HepG2 (cell line): ENCODE results near the gene NLRP6. TPM values are rescaled to one million over a fixed set of nuclear protein-coding genes. Genes with fewer than 3 reads are reported as not detected.

Experiments
- BCL6 ChIP-seq: IDR thresholded peaks from 2 replicates; pipeline ENCODE4 v1.6.1; 2016; ENCODE audit warnings: missing genetic modification reagents, missing compliant biosample characterization
- CBFB ChIP-seq: sonication (generic); formaldehyde crosslinking; IDR thresholded peaks from 2 replicates; pipeline ENCODE4 v1.4.0; 2020; ENCODE audit warnings: missing genetic modification reagents
- EZH2 ChIP-seq: conservative IDR thresholded peaks from 2 replicates; pipeline ENCODE4 v1.6.1; 2012; ENCODE audit warnings: mild to moderate bottlenecking, low read depth, low read length, moderate library complexity
- NFRKB ChIP-seq: fragments of 450-650 bp; IDR thresholded peaks from 2 replicates; pipeline ENCODE4 v1.6.1; 2017
- POLR2A ChIP-seq, 2 experiments: IDR thresholded peaks; 2 replicates each; pipeline ENCODE4 v1.6.1; 2011; ENCODE audit warnings: low read depth in 2 of 2, low read length in 2 of 2, mild to moderate bottlenecking in 1 of 2, moderate library complexity in 1 of 2; ENCODE audit not compliant: insufficient read depth in 1 of 2
- RNF2 ChIP-seq: fragments of 450-650 bp; conservative IDR thresholded peaks from 2 replicates; pipeline ENCODE4 v1.6.1; 2016; ENCODE audit warnings: low read depth
- SIX1 ChIP-seq: sonication (generic); formaldehyde crosslinking; IDR thresholded peaks from 2 replicates; pipeline ENCODE4 v1.4.0; 2020; ENCODE audit warnings: missing genetic modification reagents, borderline replicate concordance
- ZBTB1 ChIP-seq: sonication (generic); formaldehyde crosslinking; IDR thresholded peaks from 2 replicates; pipeline ENCODE4 v1.4.0; 2020; ENCODE audit warnings: missing genetic modification reagents, borderline replicate concordance
- ZBTB39 ChIP-seq: sonication (generic); formaldehyde crosslinking; IDR thresholded peaks from 2 replicates; pipeline ENCODE4 v1.5.0; 2020; ENCODE audit warnings: missing genetic modification reagents
- ZNF18 ChIP-seq: sonication (generic); formaldehyde crosslinking; IDR thresholded peaks from 2 replicates; pipeline ENCODE4 v1.8.0; 2022; ENCODE audit warnings: mild to moderate bottlenecking, missing genetic modification reagents; ENCODE audit not compliant: insufficient replicate concordance
- polyA plus RNA-seq, 8 experiments: library from polyadenylated mRNA; depleted of rRNA in 3 of 8; stranded (reverse) in 7 of 8; unstranded in 1 of 8; fragments of >200 nt; fragmentation: Illumina TruSeq in 4 of 8; extraction: Trizol in 4 of 8; gene quantifications; 2 replicates each; pipeline versions ENCODE4 v1.2.1 to v1.2.3, GENCODE V29; 2011 to 2016; ENCODE audit warnings: low read depth in 4 of 8, missing spikeins in 1 of 8, mixed read lengths in 1 of 8; ENCODE audit not compliant: insufficient read depth in 1 of 8
- total RNA-seq, 5 experiments: library from RNA; depleted of rRNA; stranded (reverse); fragments of >200 nt; fragmentation: Illumina TruSeq; extraction: Trizol; gene quantifications; 2 replicates each; pipeline ENCODE4 v1.2.3, GENCODE V29; 2016; ENCODE audit warnings: low read depth in 1 of 5
- TF ChIP-seq, protein P1 (sequence below): sonication (generic); formaldehyde crosslinking; IDR thresholded peaks from 2 replicates; pipeline ENCODE4 v1.5.0; 2020; ENCODE audit warnings: missing genetic modification reagents, mild to moderate bottlenecking, borderline replicate concordance
- TF ChIP-seq, protein P2 (sequence below): sonication (generic); formaldehyde crosslinking; IDR thresholded peaks from 2 replicates; pipeline ENCODE4 v1.5.1; 2020; ENCODE audit warnings: missing genetic modification reagents, mild to moderate bottlenecking, borderline replicate concordance
- TF ChIP-seq, protein P3 (sequence below): sonication (generic); formaldehyde crosslinking; IDR thresholded peaks from 2 replicates; pipeline ENCODE4 v1.5.1; 2020; ENCODE audit warnings: missing genetic modification reagents, mild to moderate bottlenecking, borderline replicate concordance
- TF ChIP-seq, protein P4 (sequence below): sonication (generic); formaldehyde crosslinking; conservative IDR thresholded peaks from 2 replicates; pipeline ENCODE4 v1.4.0; 2020; ENCODE audit warnings: missing genetic modification reagents
- TF ChIP-seq, protein P5 (sequence below): IDR thresholded peaks from 2 replicates; pipeline ENCODE4 v1.6.1; 2016; ENCODE audit warnings: control low read depth

The NLRP6 gene
- total and polyA plus RNA-seq, 2 of the 13 experiments (the other 11 are each of a cell fraction or from before 2014, with no cell fraction given): not detected

- TF ChIP-seq POLR2A (IDR thresholded peaks at IDR 0.05; ENCODE audit: insufficient read depth in 1 of 2, low read depth in 2 of 2, low read length in 2 of 2): peak; percentile 13 to 65; a peak in 3 of 4 replicates
- TF ChIP-seq EZH2: no peak
- no peak for TF ChIP-seq SIX1 (CRISPR knock-in tag)
- TF ChIP-seq ZNF18: no peak
- 0 out of 2 replicates have a peak, but pooled peaks have one; percentile 21 for TF ChIP-seq BCL6 (CRISPR knock-in tag)
- TF ChIP-seq RNF2: no peak
- TF ChIP-seq CBFB (CRISPR knock-in tag): no peak
- TF ChIP-seq NFRKB: no peak
- no peak for TF ChIP-seq ZBTB1
- TF ChIP-seq, protein P1, sequence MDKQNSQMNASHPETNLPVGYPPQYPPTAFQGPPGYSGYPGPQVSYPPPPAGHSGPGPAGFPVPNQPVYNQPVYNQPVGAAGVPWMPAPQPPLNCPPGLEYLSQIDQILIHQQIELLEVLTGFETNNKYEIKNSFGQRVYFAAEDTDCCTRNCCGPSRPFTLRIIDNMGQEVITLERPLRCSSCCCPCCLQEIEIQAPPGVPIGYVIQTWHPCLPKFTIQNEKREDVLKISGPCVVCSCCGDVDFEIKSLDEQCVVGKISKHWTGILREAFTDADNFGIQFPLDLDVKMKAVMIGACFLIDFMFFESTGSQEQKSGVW (CRISPR knock-in tag): no peak
- TF ChIP-seq, protein P2, sequence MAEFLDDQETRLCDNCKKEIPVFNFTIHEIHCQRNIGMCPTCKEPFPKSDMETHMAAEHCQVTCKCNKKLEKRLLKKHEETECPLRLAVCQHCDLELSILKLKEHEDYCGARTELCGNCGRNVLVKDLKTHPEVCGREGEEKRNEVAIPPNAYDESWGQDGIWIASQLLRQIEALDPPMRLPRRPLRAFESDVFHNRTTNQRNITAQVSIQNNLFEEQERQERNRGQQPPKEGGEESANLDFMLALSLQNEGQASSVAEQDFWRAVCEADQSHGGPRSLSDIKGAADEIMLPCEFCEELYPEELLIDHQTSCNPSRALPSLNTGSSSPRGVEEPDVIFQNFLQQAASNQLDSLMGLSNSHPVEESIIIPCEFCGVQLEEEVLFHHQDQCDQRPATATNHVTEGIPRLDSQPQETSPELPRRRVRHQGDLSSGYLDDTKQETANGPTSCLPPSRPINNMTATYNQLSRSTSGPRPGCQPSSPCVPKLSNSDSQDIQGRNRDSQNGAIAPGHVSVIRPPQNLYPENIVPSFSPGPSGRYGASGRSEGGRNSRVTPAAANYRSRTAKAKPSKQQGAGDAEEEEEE: no peak
- TF ChIP-seq, protein P3, sequence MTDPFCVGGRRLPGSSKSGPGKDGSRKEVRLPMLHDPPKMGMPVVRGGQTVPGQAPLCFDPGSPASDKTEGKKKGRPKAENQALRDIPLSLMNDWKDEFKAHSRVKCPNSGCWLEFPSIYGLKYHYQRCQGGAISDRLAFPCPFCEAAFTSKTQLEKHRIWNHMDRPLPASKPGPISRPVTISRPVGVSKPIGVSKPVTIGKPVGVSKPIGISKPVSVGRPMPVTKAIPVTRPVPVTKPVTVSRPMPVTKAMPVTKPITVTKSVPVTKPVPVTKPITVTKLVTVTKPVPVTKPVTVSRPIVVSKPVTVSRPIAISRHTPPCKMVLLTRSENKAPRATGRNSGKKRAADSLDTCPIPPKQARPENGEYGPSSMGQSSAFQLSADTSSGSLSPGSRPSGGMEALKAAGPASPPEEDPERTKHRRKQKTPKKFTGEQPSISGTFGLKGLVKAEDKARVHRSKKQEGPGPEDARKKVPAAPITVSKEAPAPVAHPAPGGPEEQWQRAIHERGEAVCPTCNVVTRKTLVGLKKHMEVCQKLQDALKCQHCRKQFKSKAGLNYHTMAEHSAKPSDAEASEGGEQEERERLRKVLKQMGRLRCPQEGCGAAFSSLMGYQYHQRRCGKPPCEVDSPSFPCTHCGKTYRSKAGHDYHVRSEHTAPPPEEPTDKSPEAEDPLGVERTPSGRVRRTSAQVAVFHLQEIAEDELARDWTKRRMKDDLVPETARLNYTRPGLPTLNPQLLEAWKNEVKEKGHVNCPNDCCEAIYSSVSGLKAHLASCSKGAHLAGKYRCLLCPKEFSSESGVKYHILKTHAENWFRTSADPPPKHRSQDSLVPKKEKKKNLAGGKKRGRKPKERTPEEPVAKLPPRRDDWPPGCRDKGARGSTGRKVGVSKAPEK (CRISPR knock-in tag): no peak
- TF ChIP-seq, protein P4, sequence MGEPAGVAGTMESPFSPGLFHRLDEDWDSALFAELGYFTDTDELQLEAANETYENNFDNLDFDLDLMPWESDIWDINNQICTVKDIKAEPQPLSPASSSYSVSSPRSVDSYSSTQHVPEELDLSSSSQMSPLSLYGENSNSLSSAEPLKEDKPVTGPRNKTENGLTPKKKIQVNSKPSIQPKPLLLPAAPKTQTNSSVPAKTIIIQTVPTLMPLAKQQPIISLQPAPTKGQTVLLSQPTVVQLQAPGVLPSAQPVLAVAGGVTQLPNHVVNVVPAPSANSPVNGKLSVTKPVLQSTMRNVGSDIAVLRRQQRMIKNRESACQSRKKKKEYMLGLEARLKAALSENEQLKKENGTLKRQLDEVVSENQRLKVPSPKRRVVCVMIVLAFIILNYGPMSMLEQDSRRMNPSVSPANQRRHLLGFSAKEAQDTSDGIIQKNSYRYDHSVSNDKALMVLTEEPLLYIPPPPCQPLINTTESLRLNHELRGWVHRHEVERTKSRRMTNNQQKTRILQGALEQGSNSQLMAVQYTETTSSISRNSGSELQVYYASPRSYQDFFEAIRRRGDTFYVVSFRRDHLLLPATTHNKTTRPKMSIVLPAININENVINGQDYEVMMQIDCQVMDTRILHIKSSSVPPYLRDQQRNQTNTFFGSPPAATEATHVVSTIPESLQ (CRISPR knock-in tag): no peak
- TF ChIP-seq, protein P5, sequence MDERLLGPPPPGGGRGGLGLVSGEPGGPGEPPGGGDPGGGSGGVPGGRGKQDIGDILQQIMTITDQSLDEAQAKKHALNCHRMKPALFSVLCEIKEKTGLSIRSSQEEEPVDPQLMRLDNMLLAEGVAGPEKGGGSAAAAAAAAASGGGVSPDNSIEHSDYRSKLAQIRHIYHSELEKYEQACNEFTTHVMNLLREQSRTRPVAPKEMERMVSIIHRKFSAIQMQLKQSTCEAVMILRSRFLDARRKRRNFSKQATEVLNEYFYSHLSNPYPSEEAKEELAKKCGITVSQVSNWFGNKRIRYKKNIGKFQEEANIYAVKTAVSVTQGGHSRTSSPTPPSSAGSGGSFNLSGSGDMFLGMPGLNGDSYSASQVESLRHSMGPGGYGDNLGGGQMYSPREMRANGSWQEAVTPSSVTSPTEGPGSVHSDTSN (CRISPR knock-in tag): no peak
- TF ChIP-seq ZBTB39 (CRISPR knock-in tag): no peak
Observed at GRCh38 chr11:236774-237767, 41.1 kb upstream of the NLRP6 start, which contains the start of gene PSMD13 (continued).
